Common myeloid progenitor, CD34-positive (primary cell): ENCODE results near the gene SESTD1.

Source experiments
- CTCF ChIA-PET: fragments of 350-600 bp; sonication (Branson Sonifier 250); formaldehyde crosslinking; loops from one replicate; lab custom pipeline; 2021; ENCODE audit warnings: antibody characterized with exemption; lab: Charles Lee
- POLR2A ChIA-PET: fragments of 350-600 bp; sonication (Branson Sonifier 250); formaldehyde crosslinking; loops from one replicate; lab custom pipeline; 2021; ENCODE audit warnings: antibody characterized with exemption; lab: Charles Lee
- DNase-seq, 3 donors: peaks; one replicate each; pipeline versions ENCODE4 v3.0.0 to v3.0.0-alpha.2; 2013
- H3K27ac ChIP-seq, 2 experiments: 1 replicate in 1 of 2; 2 replicates in 1 of 2; pipeline ENCODE4 v1.7.0; 2013; ENCODE audit warnings: inconsistent platforms in 2 of 2, low read length in 2 of 2, mild to moderate bottlenecking in 2 of 2, low read depth in 1 of 2, moderate library complexity in 1 of 2; ENCODE audit not compliant: severe bottlenecking in 2 of 2, insufficient read depth in 1 of 2, poor library complexity in 1 of 2
- H3K27me3 ChIP-seq, 5 experiments: replicated peaks in 2 of 5; 1 replicate in 3 of 5; 2 replicates in 2 of 5; pipeline versions ENCODE4 v1.6.1 to v1.7.0; 2013; ENCODE audit warnings: low read length in 4 of 5, mild to moderate bottlenecking in 2 of 5, moderate library complexity in 2 of 5, inconsistent platforms in 1 of 5; ENCODE audit not compliant: insufficient read depth in 5 of 5, control insufficient read depth in 4 of 5
- H3K36me3 ChIP-seq, 4 experiments: 1 replicate in 2 of 4; 2 replicates in 2 of 4; pipeline versions ENCODE4 v1.6.1 to v1.7.0; 2013; ENCODE audit warnings: low read length in 3 of 4, control low read depth in 1 of 4, mild to moderate bottlenecking in 1 of 4; ENCODE audit not compliant: control insufficient read depth in 4 of 4, insufficient read depth in 4 of 4
- H3K4me1 ChIP-seq, 4 experiments: 1 replicate in 3 of 4; 2 replicates in 1 of 4; pipeline versions ENCODE4 v1.6.1 to v1.7.1; 2013; ENCODE audit warnings: low read length in 3 of 4, mild to moderate bottlenecking in 3 of 4, control low read depth in 1 of 4, inconsistent platforms in 1 of 4, moderate library complexity in 1 of 4; ENCODE audit not compliant: control insufficient read depth in 4 of 4, insufficient read depth in 4 of 4; ENCODE audit errors: control extremely low read depth in 1 of 4
- H3K4me3 ChIP-seq, 7 experiments: 1 replicate in 4 of 7; 2 replicates in 3 of 7; pipeline versions ENCODE4 v1.5.1 to v1.7.0; 2013; ENCODE audit warnings: mild to moderate bottlenecking in 7 of 7, low read length in 6 of 7, moderate library complexity in 6 of 7, inconsistent platforms in 2 of 7, low read depth in 2 of 7, control low read depth in 1 of 7; ENCODE audit not compliant: insufficient read depth in 4 of 7, control insufficient read depth in 1 of 7; ENCODE audit errors: extremely low read depth in 1 of 7
- H3K9me3 ChIP-seq, 5 experiments: 1 replicate in 4 of 5; 2 replicates in 1 of 5; pipeline versions ENCODE4 v1.6.1 to v1.7.1; 2013; ENCODE audit warnings: low read length in 4 of 5, mild to moderate bottlenecking in 2 of 5, inconsistent platforms in 1 of 5, low read depth in 1 of 5, moderate library complexity in 1 of 5; ENCODE audit not compliant: control insufficient read depth in 4 of 5, insufficient read depth in 2 of 5; ENCODE audit errors: control extremely low read depth in 1 of 5
- WGBS: methylation state at CpG from one replicate; pipeline ENCODE4 v1.1.5; 2013; ENCODE audit not compliant: insufficient coverage; 5-methylcytosine and 5-hydroxymethylcytosine counted together

Gene SESTD1

GRCh38 chr2:179302764-179303571, 38.3 kb upstream of the SESTD1 start:
- Histone ChIP-seq H3K27me3 (no peaks in the 10 kb centered on the region), H3K36me3 (no peaks in the 10 kb centered on the region), H3K27ac (no peak overlapping the region), H3K4me1 (no peaks in the 10 kb centered on the region), H3K9me3 (peaks cover 0 to 2% (median 0%) of the 10 kb centered on the region in 5 experiments), H3K4me3 (no peak overlapping the region)
- DNase-seq: no peak
- POLR2A ChIA-PET: no interaction called here
- CTCF ChIA-PET: interaction anchor here (0.5 kb wide), 1 partner anchor 219 kb away, joined by 3 read pairs; no protein-coding TSS in a partner anchor
- 100% methylated on average over 3 of the region's 6 CpGs for WGBS

DNA sequence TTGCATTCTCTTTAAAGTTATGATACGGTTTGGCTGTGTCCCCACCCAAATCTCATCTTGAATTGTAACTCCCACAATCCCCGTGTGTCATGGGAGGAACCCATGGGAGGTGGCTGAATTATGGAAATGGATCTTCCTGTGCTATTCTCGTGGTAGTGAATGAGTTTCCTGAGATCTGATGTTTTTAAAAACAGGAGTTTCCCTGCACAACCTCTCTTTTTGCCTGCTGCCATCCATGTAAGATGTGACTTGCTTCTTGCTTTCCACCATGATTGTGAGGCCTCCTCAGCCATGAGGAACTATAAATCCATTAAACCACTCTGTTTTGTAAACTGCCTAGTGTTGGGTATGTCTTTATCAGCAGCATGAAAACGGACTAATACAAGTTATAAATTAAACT, 37.5 kb upstream of the SESTD1 start:
- POLR2A ChIA-PET: no interaction called here
- WGBS: no CpG with 5 or more reads among the region's 4 CpGs
- Histone ChIP-seq H3K4me3 (no peak overlapping the region), H3K27me3 (no peaks in the 10 kb centered on the region), H3K36me3 (no peaks in the 10 kb centered on the region), H3K9me3 (peaks cover 0 to 2% (median 0%) of the 10 kb centered on the region in 5 experiments), H3K4me1 (no peaks in the 10 kb centered on the region), H3K27ac (no peak overlapping the region)
- no peak for DNase-seq
- CTCF ChIA-PET: interaction anchor here (1.7 kb wide), 1 partner anchor 23 kb away, joined by 3 read pairs; no protein-coding TSS in a partner anchor

- no peaks in the 10 kb centered on the region for H3K27me3 ChIP-seq
- peaks cover 0 to 2% (median 0%) of the 10 kb centered on the region in 5 experiments for H3K9me3 ChIP-seq
- ChIA-PET CTCF (no interaction called here), POLR2A (no interaction called here)
- WGBS: 100% methylated on average over 1 of the region's 5 CpGs
- H3K27ac ChIP-seq: no peak overlapping the region
- no peaks in the 10 kb centered on the region for H3K36me3 ChIP-seq
- no peak for DNase-seq
- no peak overlapping the region for H3K4me3 ChIP-seq
- H3K4me1 ChIP-seq: no peaks in the 10 kb centered on the region
Observed at GRCh38 chr2:179298666-179299065, 34.0 kb upstream of the SESTD1 start.

- peaks cover 0 to 2% (median 0%) of the 10 kb centered on the region in 5 experiments for H3K9me3 ChIP-seq
- no peaks in the 10 kb centered on the region for H3K27me3 ChIP-seq
- ChIA-PET POLR2A (no interaction called here), CTCF (no interaction called here)
- H3K27ac ChIP-seq: no peak overlapping the region
- no peaks in the 10 kb centered on the region for H3K4me1 ChIP-seq
- no peaks in the 10 kb centered on the region for H3K36me3 ChIP-seq
- no peak for DNase-seq
- WGBS: 100% methylated on average over 2 of the region's 2 CpGs
- H3K4me3 ChIP-seq: no peak overlapping the region
Observed at GRCh38 chr2:179297927-179298326, 33.3 kb upstream of the SESTD1 start.

DNA sequence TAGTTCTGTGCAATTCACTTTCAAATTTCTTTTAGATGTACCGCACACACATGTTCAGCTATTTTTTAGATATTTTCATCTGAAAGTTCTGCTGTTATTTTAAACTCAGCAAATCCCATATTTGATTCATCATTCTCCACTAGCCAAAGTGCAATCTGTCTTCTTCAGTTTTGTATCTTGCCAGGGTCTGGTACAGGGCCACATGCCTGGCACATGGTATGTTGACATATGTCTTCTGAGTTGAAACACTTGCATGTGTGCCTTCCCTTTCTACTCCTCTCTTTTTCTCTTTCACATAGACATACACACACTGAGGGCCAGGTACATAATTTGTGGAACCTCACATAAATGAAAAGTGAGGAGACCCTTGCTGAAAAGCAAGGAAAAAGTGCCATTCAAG, 25.7 kb upstream of the SESTD1 start:
- WGBS: no CpG with 5 or more reads among the region's 1 CpG
- Histone ChIP-seq H3K9me3 (no peaks in the 10 kb centered on the region), H3K36me3 (no peaks in the 10 kb centered on the region), H3K4me3 (no peak overlapping the region), H3K4me1 (no peaks in the 10 kb centered on the region), H3K27ac (no peak overlapping the region), H3K27me3 (no peaks in the 10 kb centered on the region)
- DNase-seq: no peak
- CTCF ChIA-PET: no interaction called here
- POLR2A ChIA-PET: no interaction called here

- Histone ChIP-seq H3K36me3 (no peaks in the 10 kb centered on the region), H3K27ac (no peak overlapping the region), H3K9me3 (no peaks in the 10 kb centered on the region), H3K27me3 (no peaks in the 10 kb centered on the region), H3K4me3 (no peak overlapping the region), H3K4me1 (no peaks in the 10 kb centered on the region)
- no peak for DNase-seq
- ChIA-PET POLR2A (no interaction called here), CTCF (no interaction called here)
Observed at GRCh38 chr2:179285060-179285459, 20.4 kb upstream of the SESTD1 start.

DNA sequence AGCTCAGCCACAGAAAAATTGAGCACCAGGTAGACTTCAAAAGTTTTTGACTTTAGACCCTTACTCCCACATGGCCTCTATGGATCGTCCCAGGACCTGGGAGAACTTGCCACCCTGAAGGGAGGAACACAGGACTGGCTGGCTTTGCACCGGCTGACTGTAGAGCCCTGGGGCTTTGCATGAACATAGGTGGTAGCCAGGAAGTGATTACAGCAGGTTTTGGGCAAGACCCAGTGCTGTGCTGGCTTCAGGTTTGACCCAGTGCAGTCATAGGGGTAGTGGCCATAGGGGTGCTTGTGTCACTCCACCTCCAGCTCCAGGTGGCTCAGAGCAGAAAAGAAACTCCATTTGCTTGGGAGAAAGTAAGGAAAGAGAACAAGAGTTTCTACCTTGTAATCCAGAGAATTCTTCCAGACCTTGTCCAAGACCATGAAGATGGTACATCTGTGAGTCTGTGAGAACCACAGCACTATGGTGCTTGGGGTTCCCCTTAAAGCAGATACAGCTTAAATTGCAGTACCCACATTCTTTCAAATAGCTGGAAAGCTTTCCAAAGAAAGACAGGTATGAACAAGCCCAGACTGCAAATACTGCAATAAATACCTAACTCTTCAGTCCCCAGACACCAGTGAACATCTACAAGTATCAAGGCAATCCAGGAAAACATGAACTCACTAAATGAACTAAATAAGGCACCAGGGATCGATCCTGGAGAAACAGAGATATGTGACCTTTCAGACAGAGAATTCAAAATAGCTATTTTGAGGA, 13.0 kb upstream of the SESTD1 start:
- no peak for DNase-seq
- Histone ChIP-seq H3K9me3 (no peaks in the 10 kb centered on the region), H3K4me1 (peaks cover 0 to 6% (median 3%) of the 10 kb centered on the region in 4 experiments), H3K27me3 (no peaks in the 10 kb centered on the region), H3K36me3 (no peaks in the 10 kb centered on the region), H3K27ac (no peak overlapping the region), H3K4me3 (no peak overlapping the region)
- 94% methylated on average over 2 of the region's 3 CpGs for whole genome bisulfite sequencing
- CTCF ChIA-PET: no interaction called here
- POLR2A ChIA-PET: no interaction called here
